Measurements from ENCODE around the gene MARCHF5. TPM values are rescaled to one million over a fixed set of nuclear protein-coding genes. Genes with fewer than 3 reads are reported as not detected.
A peak's percentile ranks its signal among the peaks of the same experiment; 100 is the strongest.

MARCHF5 gene
- total RNA-seq, 1 experiment from 2014 or later, result 32.2 TPM

- TF ChIP-seq AFF4 (CRISPR knock-in tag; IDR thresholded peaks at IDR 0.05; ENCODE audit: borderline replicate concordance) (0 out of 2 replicates have a peak, but pooled peaks have one; percentile 83), ZBTB43 (CRISPR knock-in tag; IDR thresholded peaks at IDR 0.05) (0 out of 2 replicates have a peak, but pooled peaks have one; percentile 29), HMGXB4 (CRISPR knock-in tag; IDR thresholded peaks at IDR 0.05) (peak; percentile 99), SMAD3 (CRISPR knock-in tag; IDR thresholded peaks at IDR 0.05; ENCODE audit: borderline replicate concordance) (peak; percentile 72; the same call in 1 of the 2 replicates), KAT7 (CRISPR knock-in tag; IDR thresholded peaks at IDR 0.05; ENCODE audit: borderline replicate concordance) (0 out of 2 replicates have a peak, but pooled peaks have one; percentile 80), MXD4 (CRISPR knock-in tag; IDR thresholded peaks at IDR 0.05; ENCODE audit: borderline replicate concordance) (no peak), AR (CRISPR knock-in tag; IDR thresholded peaks at IDR 0.05) (no peak), ATF2 (CRISPR knock-in tag; IDR thresholded peaks at IDR 0.05; ENCODE audit: borderline replicate concordance, low read depth) (no peak), ZNF263 (CRISPR knock-in tag; IDR thresholded peaks at IDR 0.05; ENCODE audit: low read depth) (no peak), PRRX2 (CRISPR knock-in tag; IDR thresholded peaks at IDR 0.05) (no peak), IRF1 (CRISPR knock-in tag; IDR thresholded peaks at IDR 0.05) (peak; percentile 39; the same call in 1 of the 2 replicates), ZNF138 (CRISPR knock-in tag; conservative IDR thresholded peaks at IDR 0.05) (peak; percentile 52; the same call in 1 of the 2 replicates), ZBTB21 (CRISPR knock-in tag; IDR thresholded peaks at IDR 0.05; ENCODE audit: borderline replicate concordance) (no peak; the same call in none of the 2 replicates)
Measured at GRCh38 chr10:92290837-92291615, at the start of gene MARCHF5, which contains the start of gene CPEB3 (continued).
